ENCODE measurements around the gene MYLK4.

The MYLK4 gene

GRCh38 chr6:2734488-2735166, 16.1 kb downstream of the MYLK4 start:
- Mint-ChIP-seq H3K4me3 (no peak overlapping the region), H3K4me1 (no peaks in the 10 kb centered on the region), H3K27me3 (peaks cover 1% of the 10 kb centered on the region), H3K9me3 (no peaks in the 10 kb centered on the region), H3K27ac (no peak overlapping the region), H3K36me3 (no peaks in the 10 kb centered on the region)

GRCh38 chr6:2733736-2734480, 16.8 kb downstream of the MYLK4 start:
- Mint-ChIP-seq H3K27me3 (peaks cover 1% of the 10 kb centered on the region), H3K4me3 (no peak overlapping the region), H3K36me3 (no peaks in the 10 kb centered on the region), H3K27ac (no peak overlapping the region), H3K4me1 (no peaks in the 10 kb centered on the region), H3K9me3 (no peaks in the 10 kb centered on the region)

- H3K4me1 Mint-ChIP-seq = no peaks in the 10 kb centered on the region
- no peaks in the 10 kb centered on the region for H3K9me3 Mint-ChIP-seq
- H3K27me3 Mint-ChIP-seq = peaks cover 1% of the 10 kb centered on the region
- H3K27ac Mint-ChIP-seq = no peak overlapping the region
- H3K4me3 Mint-ChIP-seq = no peak overlapping the region
- no peaks in the 10 kb centered on the region for H3K36me3 Mint-ChIP-seq
Measured at GRCh38 chr6:2733324-2733723, 17.4 kb downstream of the MYLK4 start.

GRCh38 chr6:2732503-2733089, 18.1 kb downstream of the MYLK4 start:
- Mint-ChIP-seq H3K36me3 (no peaks in the 10 kb centered on the region), H3K4me1 (no peaks in the 10 kb centered on the region), H3K4me3 (no peak overlapping the region), H3K27ac (no peak overlapping the region), H3K27me3 (peaks cover 1% of the 10 kb centered on the region), H3K9me3 (no peaks in the 10 kb centered on the region)

GRCh38 chr6:2731281-2731909, 19.3 kb downstream of the MYLK4 start:
- no peaks in the 10 kb centered on the region for H3K9me3 Mint-ChIP-seq
- H3K4me1 Mint-ChIP-seq = no peaks in the 10 kb centered on the region
- H3K27me3 Mint-ChIP-seq = no peaks in the 10 kb centered on the region
- H3K36me3 Mint-ChIP-seq = no peaks in the 10 kb centered on the region
- H3K27ac Mint-ChIP-seq = no peak overlapping the region
- no peak overlapping the region for H3K4me3 Mint-ChIP-seq

GRCh38 chr6:2730353-2731107, 20.2 kb downstream of the MYLK4 start:
- Mint-ChIP-seq H3K27me3 (no peaks in the 10 kb centered on the region), H3K27ac (no peak overlapping the region), H3K9me3 (no peaks in the 10 kb centered on the region), H3K36me3 (no peaks in the 10 kb centered on the region), H3K4me3 (no peak overlapping the region), H3K4me1 (no peaks in the 10 kb centered on the region)

GRCh38 chr6:2729921-2730320, 20.8 kb downstream of the MYLK4 start:
- Mint-ChIP-seq H3K4me1 (no peaks in the 10 kb centered on the region), H3K27ac (no peak overlapping the region), H3K4me3 (no peak overlapping the region), H3K36me3 (no peaks in the 10 kb centered on the region), H3K9me3 (no peaks in the 10 kb centered on the region), H3K27me3 (no peaks in the 10 kb centered on the region)

- H3K27ac Mint-ChIP-seq = no peak overlapping the region
- H3K36me3 Mint-ChIP-seq = peaks cover 6% of the 10 kb centered on the region
- no peaks in the 10 kb centered on the region for H3K9me3 Mint-ChIP-seq
- no peak overlapping the region for H3K4me3 Mint-ChIP-seq
- no peaks in the 10 kb centered on the region for H3K27me3 Mint-ChIP-seq
- H3K4me1 Mint-ChIP-seq = no peaks in the 10 kb centered on the region
Measured at GRCh38 chr6:2725999-2726567, 24.6 kb downstream of the MYLK4 start.

GRCh38 chr6:2725364-2725988, 25.2 kb downstream of the MYLK4 start:
- Mint-ChIP-seq H3K9me3 (no peaks in the 10 kb centered on the region), H3K36me3 (peaks cover 8% of the 10 kb centered on the region), H3K27me3 (no peaks in the 10 kb centered on the region), H3K27ac (no peak overlapping the region), H3K4me1 (no peaks in the 10 kb centered on the region), H3K4me3 (no peak overlapping the region)

GRCh38 chr6:2721219-2721618, 29.5 kb downstream of the MYLK4 start:
- H3K27me3 Mint-ChIP-seq = no peaks in the 10 kb centered on the region
- no peak overlapping the region for H3K4me3 Mint-ChIP-seq
- no peaks in the 10 kb centered on the region for H3K9me3 Mint-ChIP-seq
- peaks cover 9% of the 10 kb centered on the region for H3K36me3 Mint-ChIP-seq
- H3K4me1 Mint-ChIP-seq = peaks cover 6% of the 10 kb centered on the region
- no peak overlapping the region for H3K27ac Mint-ChIP-seq

- Mint-ChIP-seq H3K9me3 (no peaks in the 10 kb centered on the region), H3K36me3 (peaks cover 9% of the 10 kb centered on the region), H3K27me3 (no peaks in the 10 kb centered on the region), H3K27ac (no peak overlapping the region), H3K4me3 (no peak overlapping the region), H3K4me1 (peaks cover 6% of the 10 kb centered on the region)
Measured at GRCh38 chr6:2719093-2719455, 31.6 kb downstream of the MYLK4 start.

GRCh38 chr6:2718334-2719092, 32.2 kb downstream of the MYLK4 start:
- no peak overlapping the region for H3K27ac Mint-ChIP-seq
- H3K4me1 Mint-ChIP-seq = peaks cover 6% of the 10 kb centered on the region

GRCh38 chr6:2716936-2717700, 33.6 kb downstream of the MYLK4 start:
- no peaks in the 10 kb centered on the region for H3K9me3 Mint-ChIP-seq
- peaks cover 6% of the 10 kb centered on the region for H3K4me1 Mint-ChIP-seq
- no peaks in the 10 kb centered on the region for H3K27me3 Mint-ChIP-seq
- peaks cover 7% of the 10 kb centered on the region for H3K36me3 Mint-ChIP-seq
- no peak overlapping the region for H3K27ac Mint-ChIP-seq
- no peak overlapping the region for H3K4me3 Mint-ChIP-seq

More at GRCh38 chr6:2718334-2719092, 32.2 kb downstream of the MYLK4 start:
- Mint-ChIP-seq H3K27me3 (no peaks in the 10 kb centered on the region), H3K9me3 (no peaks in the 10 kb centered on the region), H3K4me3 (no peak overlapping the region), H3K36me3 (peaks cover 9% of the 10 kb centered on the region)

- Mint-ChIP-seq H3K9me3 (peaks cover 8% of the 10 kb centered on the region), H3K36me3 (peaks cover 6% of the 10 kb centered on the region), H3K27me3 (peaks cover 2% of the 10 kb centered on the region), H3K4me3 (no peak overlapping the region), H3K4me1 (peaks cover 6% of the 10 kb centered on the region), H3K27ac (no peak overlapping the region)
Measured at GRCh38 chr6:2715737-2716136, 35.0 kb downstream of the MYLK4 start.

Measured in activated naive CD4-positive, alpha-beta T cell treated with anti-CD3 and anti-CD28 coated beads, Interleukin-2, amount 50 U/mL, for 24 hours (primary cell).